GM12878 (cell line): ENCODE measurements around the gene EVA1A. TPM values are rescaled to one million over a fixed set of nuclear protein-coding genes. Genes with fewer than 3 reads are reported as not detected.

Source experiments
- ATAC-seq: fragments of 200-7000 bp; cut with Tn5 transposase; 3 replicates; pipeline ENCODE4 v1.9.1; 2020; ENCODE audit warnings: mild to moderate bottlenecking, moderate library complexity
- BruUV-seq: library from RNA; stranded (reverse); fragments of 400-500 nt; replicated peaks from 2 replicates; lab custom pipeline; 2021; lab: Mats Ljungman, UMichigan
- CTCF ChIA-PET: fragments of 300-600 bp; sonication (Branson Sonifier 250); formaldehyde crosslinking; extraction: SDS; loops from one replicate; lab custom pipeline; 2021; ENCODE audit warnings: inconsistent platforms; lab: Yijun Ruan, JAX
- POLR2A ChIA-PET: fragments of 350-600 bp; formaldehyde crosslinking; extraction: SDS; loops from one replicate; lab custom pipeline; 2021; ENCODE audit warnings: inconsistent platforms; lab: Charles Lee
- RAD21 ChIA-PET: fragments of 300-600 bp; sonication (Branson Sonifier 250); formaldehyde crosslinking; loops from one replicate; lab custom pipeline; 2023; ENCODE audit warnings: antibody characterized with exemption; ENCODE audit not compliant: unreplicated experiment; lab: Charles Lee
- SMC1A ChIA-PET: fragments of 300-600 bp; sonication (Branson Sonifier 250); formaldehyde crosslinking; loops from one replicate; lab custom pipeline; 2023; ENCODE audit not compliant: unreplicated experiment, uncharacterized antibody; lab: Charles Lee
- DNase-seq: peaks from one replicate; pipeline ENCODE4 v3.0.0-alpha.2; 2011; ENCODE audit warnings: low read depth, low spot score
- FAIRE-seq: peaks from 3 replicates; lab custom pipeline; 2011; peaks lifted over from hg19 to GRCh38; lab: Jason Lieb, UNC
- H2AFZ ChIP-seq: 2 replicates; pipeline ENCODE4 v1.6.0; 2011; ENCODE audit warnings: low read depth, low read length, control low read depth; ENCODE audit not compliant: control insufficient read depth
- H3K27ac ChIP-seq: 2 replicates; pipeline ENCODE4 v1.5.1; 2011; ENCODE audit warnings: control low read depth; ENCODE audit not compliant: control insufficient read depth, insufficient read depth
- H3K27me3 ChIP-seq, 2 experiments: replicated peaks in 1 of 2; 2 replicates each; pipeline versions ENCODE4 v1.6.0 to v1.6.1; 2011; ENCODE audit warnings: low read length in 1 of 2; ENCODE audit not compliant: control insufficient read depth in 2 of 2, insufficient read depth in 2 of 2
- H3K36me3 ChIP-seq, 2 experiments: 2 replicates each; pipeline ENCODE4 v1.5.1; 2011; ENCODE audit warnings: low read length in 1 of 2; ENCODE audit not compliant: control insufficient read depth in 2 of 2, insufficient read depth in 2 of 2
- H3K4me1 ChIP-seq: 2 replicates; pipeline ENCODE4 v1.6.1; 2011; ENCODE audit warnings: mild to moderate bottlenecking, low read length, moderate library complexity, mixed read lengths; ENCODE audit not compliant: control insufficient read depth, insufficient read depth
- H3K4me2 ChIP-seq: 2 replicates; pipeline ENCODE4 v1.6.0; 2011; ENCODE audit warnings: control low read depth; ENCODE audit not compliant: control insufficient read depth, insufficient read depth
- H3K4me3 ChIP-seq: fragments of 200-600 bp; sonication (generic); 2 replicates; pipeline ENCODE4 v1.5.1; 2016
- H3K79me2 ChIP-seq: 2 replicates; pipeline ENCODE4 v1.6.0; 2011; ENCODE audit warnings: low read length; ENCODE audit not compliant: control insufficient read depth, insufficient read depth
- H3K9ac ChIP-seq: 2 replicates; pipeline ENCODE4 v1.8.0; 2011; ENCODE audit warnings: low read length, control low read depth, mixed read lengths; ENCODE audit not compliant: control insufficient read depth, insufficient read depth
- H3K9me3 ChIP-seq: replicated peaks from 3 replicates; pipeline ENCODE4 v1.5.1; 2011; ENCODE audit warnings: mild to moderate bottlenecking, low read length; ENCODE audit not compliant: control insufficient read depth, insufficient read depth
- H4K20me1 ChIP-seq: 2 replicates; pipeline ENCODE4 v1.6.0; 2011; ENCODE audit not compliant: control insufficient read depth, insufficient read depth
- BCL11A ChIP-seq: IDR thresholded peaks from 2 replicates; pipeline ENCODE4 v1.6.1; 2011; ENCODE audit warnings: low read depth, low read length
- FOXK2 ChIP-seq: fragments of 450-650 bp; IDR thresholded peaks from 2 replicates; pipeline ENCODE4 v1.6.1; 2017; ENCODE audit warnings: mild to moderate bottlenecking, moderate library complexity
- IKZF2 ChIP-seq, 2 experiments: fragments of 450-650 bp; IDR thresholded peaks; 2 replicates each; pipeline ENCODE4 v1.6.1; 2017; ENCODE audit warnings: mild to moderate bottlenecking in 2 of 2, moderate library complexity in 2 of 2
- PML ChIP-seq: IDR thresholded peaks from 2 replicates; pipeline ENCODE4 v1.6.1; 2012; ENCODE audit warnings: low read length, inconsistent platforms
- SMAD5 ChIP-seq: IDR thresholded peaks from 2 replicates; pipeline ENCODE4 v1.6.1; 2016; ENCODE audit warnings: antibody characterized with exemption, low read depth
- USF1 ChIP-seq: IDR thresholded peaks from 2 replicates; pipeline ENCODE4 v1.6.1; 2011; ENCODE audit warnings: borderline replicate concordance, low read depth, mild to moderate bottlenecking, moderate library complexity, mixed read lengths, low read length; ENCODE audit not compliant: insufficient read depth; ENCODE audit errors: extremely low read length
- ZNF207 ChIP-seq: fragments of 450-650 bp; IDR thresholded peaks from 2 replicates; pipeline ENCODE4 v1.6.1; 2014; ENCODE audit warnings: antibody characterized with exemption, mild to moderate bottlenecking, borderline replicate concordance
- WGBS: methylation state at CpG from one replicate; pipeline ENCODE4 v1.1.6; 2016; ENCODE audit warnings: low lambda C conversion rate; ENCODE audit not compliant: insufficient replicate concordance, insufficient coverage; ENCODE audit errors: missing lambda C conversion rate; 5-methylcytosine and 5-hydroxymethylcytosine counted together
- in situ Hi-C: fragments of 300-500 bp; cut with MboI; formaldehyde crosslinking; loops from 9 replicates; pipeline ENCODE4 v1.14.3; 2018; ENCODE audit warnings: mixed read lengths
- intact Hi-C: fragments of 100-400 bp; cut with micrococcal nuclease; formaldehyde crosslinking; loops from one replicate; pipeline ENCODE4 v1.14.2; 2022; ENCODE audit not compliant: unreplicated experiment
- polyA plus RNA-seq, 11 experiments: library from polyadenylated mRNA; depleted of rRNA in 4 of 11; unstranded in 6 of 11; stranded (reverse) in 5 of 11; fragments of >200 nt; fragmentation: Nextera tagmentation in 4 of 11; fragmentation: Illumina TruSeq in 1 of 11; extraction: Ambion mirVana in 4 of 11; extraction: Trizol in 1 of 11; gene quantifications; 1 replicate in 1 of 11; 2 replicates in 10 of 11; pipeline versions ENCODE4 v1.2.1 to v1.2.3, GENCODE V29; 2011 to 2016; ENCODE audit warnings: inconsistent platforms in 2 of 11, missing spikeins in 2 of 11, low read depth in 1 of 11
- total RNA-seq, 4 experiments: library from RNA; depleted of rRNA in 3 of 4; stranded (reverse); fragments of >200 nt in 3 of 4; fragmentation: Illumina TruSeq in 1 of 4; extraction: Trizol in 1 of 4; gene quantifications; 2 replicates each; pipeline versions ENCODE4 v1.2.1 to v1.2.3, GENCODE V29; 2013 to 2021

EVA1A gene
- total and polyA plus RNA-seq, 10 of the 15 experiments (the other 5 are each of a cell fraction or from before 2014, with no cell fraction given), result 0.13 to 1.0 (median 0.34) TPM; not detected in 5

DNA sequence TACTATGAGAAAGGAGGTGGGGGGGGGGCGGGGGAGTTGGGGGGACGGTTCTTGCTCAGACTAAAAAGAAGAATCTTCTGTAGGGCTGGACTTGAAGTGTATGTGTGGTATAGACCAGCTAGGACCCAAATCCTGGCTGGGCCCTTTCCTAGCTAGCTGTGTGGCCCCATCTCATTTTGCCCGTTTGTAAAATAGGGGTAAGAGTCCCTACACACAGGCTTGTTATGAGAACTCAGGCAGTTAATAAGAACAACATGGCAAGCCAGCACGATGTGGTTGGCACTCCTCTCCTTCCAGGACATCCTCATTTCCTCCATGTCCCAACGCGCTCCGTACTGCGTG lies 1.1 kb downstream of the EVA1A start:
- intact Hi-C loops, result no loop called here
- Histone ChIP-seq H3K4me3 (no peak overlapping the region), H3K9me3 (no peaks in the 10 kb centered on the region), H3K9ac (no peak overlapping the region), H3K4me1 (no peaks in the 10 kb centered on the region), H3K27me3 (peaks cover 5 to 7% of the 10 kb centered on the region in 2 experiments), H4K20me1 (no peaks in the 10 kb centered on the region), H3K27ac (no peak overlapping the region), H3K36me3 (no peaks in the 10 kb centered on the region), H2AFZ (no peak overlapping the region), H3K79me2 (no peaks in the 10 kb centered on the region), H3K4me2 (peak overlapping the region; percentile 81)
- FAIRE-seq, result no peak
- ChIA-PET RAD21 (no interaction called here), SMC1A (no interaction called here), CTCF (no interaction called here), POLR2A (no interaction called here)
- WGBS, result 17% methylated on average over 6 of the region's 8 CpGs
- ATAC-seq, result no peak
- no peak for DNase-seq
- in situ Hi-C loops, result no loop called here
- TF ChIP-seq PML (no peak), ZNF207 (no peak), USF1 (no peak), BCL11A (no peak), SMAD5 (no peak), IKZF2 (IDR thresholded peaks at IDR 0.05) (no peak), FOXK2 (no peak)
- BruUV-seq, result no TSS peak
